Measurements from ENCODE around the gene DECR2.

Gene DECR2

DNA sequence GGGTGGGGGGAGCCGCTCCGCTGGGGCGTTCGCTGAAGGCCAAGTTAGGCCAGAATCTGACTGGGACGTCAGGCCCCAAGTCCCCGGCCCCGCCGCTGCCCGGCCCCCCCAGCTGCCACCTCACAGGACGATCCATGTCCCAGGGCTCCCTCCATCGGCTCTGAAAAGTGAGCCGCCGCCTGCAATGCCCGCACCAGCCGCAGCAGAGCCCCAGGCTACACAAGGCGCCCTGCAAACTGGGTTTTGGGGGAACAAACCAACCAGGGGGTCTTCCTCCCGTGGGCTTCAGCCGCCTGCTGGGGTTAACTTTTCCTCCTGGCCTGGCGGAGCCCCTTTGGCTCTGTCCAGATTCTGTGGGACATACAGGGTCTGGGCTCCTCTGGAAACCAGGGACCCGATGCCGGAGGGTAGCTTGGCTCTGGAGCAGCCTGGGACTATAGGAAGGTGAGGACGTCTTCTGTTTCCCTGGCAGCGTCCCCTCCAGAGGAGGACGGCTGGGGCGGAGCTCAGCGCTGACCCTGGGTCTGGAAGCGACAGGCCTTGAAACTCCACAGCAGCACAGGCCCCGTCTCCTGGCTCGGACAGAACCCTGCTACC lies 3.9 kb upstream of the DECR2 start:
- no peak overlapping the region for H2AFZ ChIP-seq (ENCODE audit: low read depth, low read length, severe bottlenecking)
- no peak overlapping the region for H3K9ac ChIP-seq (ENCODE audit: low read length)
- no peaks in the 10 kb centered on the region for H3K79me2 ChIP-seq (ENCODE audit: insufficient read depth, low read length)
- no peaks in the 10 kb centered on the region for H3K9me2 ChIP-seq (replicated peaks; ENCODE audit: insufficient read depth, low read length)
- no peak overlapping the region for H3K27ac ChIP-seq (ENCODE audit: low read depth, low read length)
- no peak overlapping the region for H3K4me2 ChIP-seq (ENCODE audit: low read depth, low read length, poor library complexity, severe bottlenecking)
- TF ChIP-seq EZH2phosphoT487 (conservative IDR thresholded peaks at IDR 0.05; ENCODE audit: low read length), result no peak
- TF ChIP-seq, protein P1, sequence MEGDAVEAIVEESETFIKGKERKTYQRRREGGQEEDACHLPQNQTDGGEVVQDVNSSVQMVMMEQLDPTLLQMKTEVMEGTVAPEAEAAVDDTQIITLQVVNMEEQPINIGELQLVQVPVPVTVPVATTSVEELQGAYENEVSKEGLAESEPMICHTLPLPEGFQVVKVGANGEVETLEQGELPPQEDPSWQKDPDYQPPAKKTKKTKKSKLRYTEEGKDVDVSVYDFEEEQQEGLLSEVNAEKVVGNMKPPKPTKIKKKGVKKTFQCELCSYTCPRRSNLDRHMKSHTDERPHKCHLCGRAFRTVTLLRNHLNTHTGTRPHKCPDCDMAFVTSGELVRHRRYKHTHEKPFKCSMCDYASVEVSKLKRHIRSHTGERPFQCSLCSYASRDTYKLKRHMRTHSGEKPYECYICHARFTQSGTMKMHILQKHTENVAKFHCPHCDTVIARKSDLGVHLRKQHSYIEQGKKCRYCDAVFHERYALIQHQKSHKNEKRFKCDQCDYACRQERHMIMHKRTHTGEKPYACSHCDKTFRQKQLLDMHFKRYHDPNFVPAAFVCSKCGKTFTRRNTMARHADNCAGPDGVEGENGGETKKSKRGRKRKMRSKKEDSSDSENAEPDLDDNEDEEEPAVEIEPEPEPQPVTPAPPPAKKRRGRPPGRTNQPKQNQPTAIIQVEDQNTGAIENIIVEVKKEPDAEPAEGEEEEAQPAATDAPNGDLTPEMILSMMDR (IDR thresholded peaks at IDR 0.05; ENCODE audit: insufficient read depth, low read length, poor library complexity, severe bottlenecking), result no peak
- H3F3A ChIP-seq (ENCODE audit: insufficient read depth), result peaks cover 13% of the 10 kb centered on the region
- H3K27me3 ChIP-seq (ENCODE audit: low read length), result no peaks in the 10 kb centered on the region
- H3K9me3 ChIP-seq (ENCODE audit: insufficient read depth, low read length), result no peaks in the 10 kb centered on the region
- no peaks in the 10 kb centered on the region for H4K20me1 ChIP-seq (ENCODE audit: low read depth, low read length)
- H3K36me3 ChIP-seq (ENCODE audit: low read length), result no peaks in the 10 kb centered on the region
- no peak overlapping the region for H3K4me3 ChIP-seq (ENCODE audit: insufficient read depth, low read length, poor library complexity, severe bottlenecking)

DNA sequence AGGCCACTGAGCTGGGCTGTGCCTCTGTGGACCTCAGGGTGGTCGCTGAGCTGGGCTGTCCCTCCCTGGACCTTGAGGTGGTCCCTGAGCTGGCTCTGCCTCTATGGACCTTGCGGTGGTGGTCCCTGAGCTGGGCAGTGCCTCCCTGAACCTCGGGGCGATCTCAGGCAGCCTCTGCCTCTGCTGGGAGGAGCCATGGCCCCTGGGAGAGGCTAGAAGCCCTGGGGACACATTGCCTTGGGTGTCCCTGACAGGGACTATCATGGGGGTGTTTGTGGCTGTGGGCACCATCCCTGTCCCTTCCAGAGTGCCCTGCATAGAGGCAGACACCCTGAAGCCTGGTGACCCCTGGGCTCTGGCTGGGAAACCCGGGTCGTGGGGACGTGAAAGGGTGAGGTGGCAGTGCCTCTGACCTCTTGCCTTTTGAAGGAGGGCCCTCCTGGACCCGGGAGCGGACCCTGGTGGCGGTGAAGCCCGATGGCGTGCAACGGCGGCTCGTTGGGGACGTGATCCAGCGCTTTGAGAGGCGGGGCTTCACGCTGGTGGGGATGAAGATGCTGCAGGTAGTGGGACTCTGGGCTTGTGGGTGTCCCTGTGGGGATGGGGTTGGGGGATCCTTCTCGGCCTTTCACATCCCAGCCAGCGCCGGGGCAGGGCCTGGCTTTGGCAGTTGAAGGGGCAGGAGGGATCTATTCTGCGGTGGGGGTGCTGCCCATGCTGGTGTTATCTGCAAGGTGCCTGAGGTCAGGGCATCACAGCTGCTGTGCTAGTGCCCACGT lies 2.9 kb upstream of the DECR2 start:
- Histone ChIP-seq H3K4me2 (ENCODE audit: low read depth, low read length, poor library complexity, severe bottlenecking) (no peak overlapping the region), H3K27me3 (ENCODE audit: low read length) (no peaks in the 10 kb centered on the region), H3K9ac (ENCODE audit: low read length) (no peak overlapping the region), H3K27ac (ENCODE audit: low read depth, low read length) (no peak overlapping the region), H2AFZ (ENCODE audit: low read depth, low read length, severe bottlenecking) (no peak overlapping the region), H3K9me2 (replicated peaks; ENCODE audit: insufficient read depth, low read length) (no peaks in the 10 kb centered on the region), H3K4me3 (ENCODE audit: insufficient read depth, low read length, poor library complexity, severe bottlenecking) (no peak overlapping the region), H3K9me3 (ENCODE audit: insufficient read depth, low read length) (no peaks in the 10 kb centered on the region), H3K36me3 (ENCODE audit: low read length) (no peaks in the 10 kb centered on the region), H3F3A (ENCODE audit: insufficient read depth) (peaks cover 13% of the 10 kb centered on the region), H3K79me2 (ENCODE audit: insufficient read depth, low read length) (no peaks in the 10 kb centered on the region), H4K20me1 (ENCODE audit: low read depth, low read length) (no peaks in the 10 kb centered on the region)
- TF ChIP-seq, protein P1 (IDR thresholded peaks at IDR 0.05; ENCODE audit: insufficient read depth, low read length, poor library complexity, severe bottlenecking), result no peak
- TF ChIP-seq EZH2phosphoT487 (conservative IDR thresholded peaks at IDR 0.05; ENCODE audit: low read length), result no peak

GRCh38 chr16:399340-400019 lies 2.2 kb upstream of the DECR2 start:
- Histone ChIP-seq H3K79me2 (ENCODE audit: insufficient read depth, low read length) (no peaks in the 10 kb centered on the region), H3K9ac (ENCODE audit: low read length) (no peak overlapping the region), H3K9me2 (replicated peaks; ENCODE audit: insufficient read depth, low read length) (no peaks in the 10 kb centered on the region), H3K27ac (ENCODE audit: low read depth, low read length) (no peak overlapping the region), H3K9me3 (ENCODE audit: insufficient read depth, low read length) (no peaks in the 10 kb centered on the region), H3F3A (ENCODE audit: insufficient read depth) (peaks cover 13% of the 10 kb centered on the region), H2AFZ (ENCODE audit: low read depth, low read length, severe bottlenecking) (no peak overlapping the region), H4K20me1 (ENCODE audit: low read depth, low read length) (no peaks in the 10 kb centered on the region), H3K4me2 (ENCODE audit: low read depth, low read length, poor library complexity, severe bottlenecking) (no peak overlapping the region), H3K36me3 (ENCODE audit: low read length) (no peaks in the 10 kb centered on the region), H3K27me3 (ENCODE audit: low read length) (no peaks in the 10 kb centered on the region), H3K4me3 (ENCODE audit: insufficient read depth, low read length, poor library complexity, severe bottlenecking) (no peak overlapping the region)
- TF ChIP-seq, protein P1 (IDR thresholded peaks at IDR 0.05; ENCODE audit: insufficient read depth, low read length, poor library complexity, severe bottlenecking), result no peak
- no peak for TF ChIP-seq EZH2phosphoT487 (conservative IDR thresholded peaks at IDR 0.05; ENCODE audit: low read length)

Data from SU-DHL-6 (cell line).